OCI-LY7 (cell line): Measurements from ENCODE around the gene GULP1.

Experiments
- EZH2phosphoT487 ChIP-seq: fragments of 200-600 bp; sonication (generic); IDR thresholded peaks from 2 replicates; pipeline ENCODE4 v1.6.1; 2018; ENCODE audit warnings: low read depth, borderline replicate concordance, mild to moderate bottlenecking, mixed run types, antibody characterized with exemption, low read length, moderate library complexity, mixed read lengths
- TF ChIP-seq, protein P1 (sequence below): fragments of 200-600 bp; sonication (generic); conservative IDR thresholded peaks from 2 replicates; pipeline ENCODE4 v1.5.1; 2014; ENCODE audit warnings: mild to moderate bottlenecking, antibody characterized with exemption, low read length, moderate library complexity, mixed read lengths

DNA sequence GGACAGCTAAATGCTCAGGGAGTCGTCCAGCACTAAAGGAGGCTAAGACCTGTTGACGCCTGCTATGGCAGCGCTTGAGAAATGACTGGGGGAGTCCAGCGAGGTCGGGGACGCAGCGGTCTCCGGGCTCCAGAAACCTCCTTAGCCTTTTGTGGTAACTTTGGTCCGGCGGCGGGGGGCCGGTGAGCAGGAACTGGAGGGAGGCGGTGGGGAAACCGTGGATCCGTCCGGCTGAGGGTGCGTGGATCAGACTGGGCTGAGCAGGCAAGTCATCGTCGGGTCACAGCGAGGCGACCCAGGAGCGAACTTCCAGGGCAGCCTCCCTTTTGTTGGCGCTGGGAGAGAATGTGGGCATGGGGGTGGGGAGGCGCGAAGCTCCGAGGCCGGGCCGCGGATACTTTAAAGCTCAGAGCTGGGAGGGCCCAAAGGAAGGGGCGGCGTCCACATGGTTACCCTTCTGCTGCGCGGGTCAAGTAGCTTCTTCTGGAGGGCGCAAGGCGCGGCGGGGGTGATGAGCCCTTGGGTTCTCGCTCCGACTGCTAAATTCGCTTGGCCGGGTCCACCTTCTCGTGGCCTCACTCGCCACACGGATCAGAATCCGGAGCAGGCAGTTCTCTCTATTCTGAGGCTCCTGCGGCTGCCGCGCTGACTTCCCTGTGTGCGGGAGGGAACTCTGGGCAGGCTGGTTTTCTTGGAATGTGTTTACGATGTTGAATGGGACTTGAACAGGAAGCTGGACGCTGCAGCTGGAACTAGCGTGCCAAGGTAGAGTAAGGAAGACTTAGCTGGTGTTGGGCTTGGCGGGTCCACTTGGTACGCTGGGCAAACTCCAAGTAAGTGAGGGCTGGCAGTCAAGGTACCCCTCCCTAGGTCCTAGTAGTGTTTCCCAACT, 920 bp downstream of the GULP1 start:
- TF ChIP-seq, protein P1, sequence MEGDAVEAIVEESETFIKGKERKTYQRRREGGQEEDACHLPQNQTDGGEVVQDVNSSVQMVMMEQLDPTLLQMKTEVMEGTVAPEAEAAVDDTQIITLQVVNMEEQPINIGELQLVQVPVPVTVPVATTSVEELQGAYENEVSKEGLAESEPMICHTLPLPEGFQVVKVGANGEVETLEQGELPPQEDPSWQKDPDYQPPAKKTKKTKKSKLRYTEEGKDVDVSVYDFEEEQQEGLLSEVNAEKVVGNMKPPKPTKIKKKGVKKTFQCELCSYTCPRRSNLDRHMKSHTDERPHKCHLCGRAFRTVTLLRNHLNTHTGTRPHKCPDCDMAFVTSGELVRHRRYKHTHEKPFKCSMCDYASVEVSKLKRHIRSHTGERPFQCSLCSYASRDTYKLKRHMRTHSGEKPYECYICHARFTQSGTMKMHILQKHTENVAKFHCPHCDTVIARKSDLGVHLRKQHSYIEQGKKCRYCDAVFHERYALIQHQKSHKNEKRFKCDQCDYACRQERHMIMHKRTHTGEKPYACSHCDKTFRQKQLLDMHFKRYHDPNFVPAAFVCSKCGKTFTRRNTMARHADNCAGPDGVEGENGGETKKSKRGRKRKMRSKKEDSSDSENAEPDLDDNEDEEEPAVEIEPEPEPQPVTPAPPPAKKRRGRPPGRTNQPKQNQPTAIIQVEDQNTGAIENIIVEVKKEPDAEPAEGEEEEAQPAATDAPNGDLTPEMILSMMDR, result no peak
- no peak for TF ChIP-seq EZH2phosphoT487
